ENCODE data around the gene PCA3. TPM values are rescaled to one million over a fixed set of nuclear protein-coding genes. Genes with fewer than 3 reads are reported as not detected.

The PCA3 gene
- total RNA-seq, 1 donor from 2014 or later: 0.20 TPM

- no peak for DNase-seq
Observed at GRCh38 chr9:76827296-76828080, 63.2 kb downstream of the PCA3 start.

- DNase-seq: no peak
Observed at GRCh38 chr9:76828447-76828846, 64.2 kb downstream of the PCA3 start.

- DNase-seq: no peak
Observed at GRCh38 chr9:76835571-76836283, 71.5 kb downstream of the PCA3 start.

Small RNA genes within 50 kb of the gene (small RNA-seq; reads per million reads assigned to genes)
- not detected for gene AL359314.1 (ENCODE audit: low replicate concordance)

Other genes with a start within 250 kb of the PCA3 start
- gene PRUNE2, start 141.7 kb downstream of the PCA3 start, total RNA-seq: 13.6 TPM